Right atrium auricular region (tissue), 2 donors: ENCODE results near the gene CTU2. TPM values are rescaled to one million over a fixed set of nuclear protein-coding genes. Genes with fewer than 3 reads are reported as not detected.

Experiments used
- DNase-seq: peaks from one replicate; pipeline ENCODE4 v3.0.0-alpha.2; 2019; ENCODE audit warnings: low spot score
- H3K27ac ChIP-seq, 2 donors: fragments of 200-600 bp; sonication (generic); 1 replicate in 1 of 2; 2 replicates in 1 of 2; pipeline ENCODE4 v1.5.1; 2016 to 2019
- H3K27me3 ChIP-seq, 2 donors: fragments of 200-600 bp; sonication (generic); one replicate each; pipeline versions ENCODE4 v1.5.1 to v1.6.0; 2017 to 2019
- H3K36me3 ChIP-seq: fragments of 200-600 bp; sonication (generic); one replicate; pipeline ENCODE4 v1.5.1; 2016
- H3K4me1 ChIP-seq, 2 donors: fragments of 200-600 bp; sonication (generic); one replicate each; pipeline versions ENCODE4 v1.5.1 to v1.6.0; 2017 to 2019
- H3K4me3 ChIP-seq, 2 donors: fragments of 200-600 bp; sonication (generic); 1 replicate in 1 of 2; 2 replicates in 1 of 2; pipeline ENCODE4 v1.5.1; 2017 to 2019; ENCODE audit warnings: mild to moderate bottlenecking in 1 of 2, moderate library complexity in 1 of 2
- H3K9me3 ChIP-seq, 2 donors: fragments of 200-600 bp; sonication (generic); one replicate each; pipeline ENCODE4 v1.5.1; 2019
- CTCF ChIP-seq, 2 donors: fragments of 200-600 bp; sonication (generic); IDR thresholded peaks; one replicate each; pipeline ENCODE4 v1.5.1; 2019; ENCODE audit warnings: antibody characterized with exemption in 2 of 2
- total RNA-seq, 2 donors: library from RNA; depleted of rRNA; stranded (reverse); fragments of >200 nt; gene quantifications; one replicate each; pipeline ENCODE4 v1.1.0, GENCODE V29; 2016

Gene CTU2
- total RNA-seq, 2 donors from 2014 or later: 7.1 to 8.2 TPM

DNA sequence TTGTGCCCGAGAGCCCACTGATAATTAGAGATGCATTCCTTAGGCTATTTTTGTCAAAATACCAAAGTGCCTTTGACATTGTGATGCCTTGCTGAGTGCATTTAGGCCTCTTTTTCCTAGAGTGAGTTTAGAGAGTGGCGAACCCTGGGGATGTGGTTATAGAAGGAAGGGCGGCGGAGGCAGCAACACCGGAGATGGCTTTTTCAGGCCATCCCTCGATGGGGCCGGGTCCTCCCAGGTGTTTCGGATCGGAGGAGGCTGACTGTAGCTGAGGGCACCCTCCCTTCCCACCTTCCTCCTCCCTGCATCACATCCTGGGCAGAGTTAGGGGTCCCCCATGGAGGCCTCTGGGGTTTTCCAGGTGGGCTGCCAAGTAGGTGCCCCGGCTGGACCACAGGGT lies 13.4 kb upstream of the CTU2 start:
- DNase-seq: no peak
- H3K27ac ChIP-seq: no peak overlapping the region
- H3K27me3 ChIP-seq: no peaks in the 10 kb centered on the region

GRCh38 chr16:88693420-88694177 lies 12.7 kb upstream of the CTU2 start:
- Histone ChIP-seq H3K27me3 (no peaks in the 10 kb centered on the region), H3K4me1 (peaks cover 0 to 2% of the 10 kb centered on the region in 2 donors), H3K4me3 (no peak overlapping the region), H3K9me3 (no peaks in the 10 kb centered on the region), H3K36me3 (peaks cover 27% of the 10 kb centered on the region), H3K27ac (no peak overlapping the region)
- no peak for DNase-seq
- TF ChIP-seq CTCF (IDR thresholded peaks at IDR 0.05): no peak

More for the DNA sequence above, 13.4 kb upstream of the CTU2 start:
- H3K9me3 ChIP-seq: no peaks in the 10 kb centered on the region
- peaks cover 20% of the 10 kb centered on the region for H3K36me3 ChIP-seq
- no peak overlapping the region for H3K4me3 ChIP-seq
- peaks cover 0 to 9% of the 10 kb centered on the region in 2 donors for H3K4me1 ChIP-seq
- no peak for TF ChIP-seq CTCF (IDR thresholded peaks at IDR 0.05)

DNA sequence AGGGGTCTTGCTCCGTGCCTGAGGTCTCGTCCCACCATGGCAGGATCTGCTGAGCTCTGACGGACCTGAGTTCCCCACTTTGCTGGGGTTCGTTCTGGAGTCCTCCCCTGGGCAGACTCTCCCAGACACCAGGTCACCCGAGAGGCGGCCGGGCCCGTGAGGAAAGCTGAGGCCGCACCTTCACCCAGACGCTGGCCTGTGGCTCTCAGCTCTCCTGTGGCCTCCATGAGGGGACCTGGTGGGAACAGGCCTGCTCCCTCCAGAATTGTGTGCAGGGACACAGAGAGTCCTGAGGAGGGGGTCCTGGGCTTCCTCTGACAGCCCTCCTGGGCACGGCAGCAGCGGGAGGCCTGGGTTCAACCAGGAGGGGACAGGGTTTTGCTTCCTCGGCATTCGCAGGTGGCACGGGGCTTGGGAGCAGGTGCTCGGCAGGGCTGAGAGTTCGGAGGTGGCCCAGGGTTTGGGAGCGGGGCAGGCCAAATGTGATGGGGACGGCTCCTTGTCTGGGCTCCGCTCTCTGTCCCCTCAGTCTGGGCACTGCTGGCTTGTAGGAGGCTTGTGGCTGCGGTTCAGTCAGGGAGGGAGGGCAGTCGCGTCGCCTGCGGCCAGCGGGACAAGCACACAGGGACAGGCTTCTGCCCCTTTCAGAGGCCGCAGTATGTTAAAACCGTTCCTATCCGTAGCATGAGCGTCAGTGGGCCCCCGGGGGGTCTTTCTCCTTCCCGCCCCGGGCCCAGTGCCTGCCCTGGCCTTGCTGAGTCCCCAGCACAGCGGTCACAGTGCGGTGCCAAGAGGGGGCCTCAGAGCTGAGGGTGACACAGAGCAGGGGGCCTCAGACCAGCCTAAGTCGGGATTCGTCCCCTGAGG lies 11.8 kb upstream of the CTU2 start:
- TF ChIP-seq CTCF (IDR thresholded peaks at IDR 0.05): no peak
- Histone ChIP-seq H3K4me1 (no peaks in the 10 kb centered on the region), H3K27ac (no peak overlapping the region), H3K27me3 (no peaks in the 10 kb centered on the region), H3K9me3 (no peaks in the 10 kb centered on the region), H3K36me3 (peaks cover 34% of the 10 kb centered on the region), H3K4me3 (no peak overlapping the region)
- DNase-seq: no peak

- no peak for DNase-seq
- no peaks in the 10 kb centered on the region for H3K9me3 ChIP-seq
- no peak overlapping the region for H3K27ac ChIP-seq
These were observed 11.1 kb upstream of the CTU2 start for GRCh38 chr16:88695218-88695617.

GRCh38 chr16:88695753-88696152 lies 10.6 kb upstream of the CTU2 start:
- Histone ChIP-seq H3K27me3 (no peaks in the 10 kb centered on the region), H3K27ac (no peak overlapping the region), H3K9me3 (no peaks in the 10 kb centered on the region), H3K36me3 (peaks cover 42% of the 10 kb centered on the region), H3K4me1 (peaks cover 0 to 8% of the 10 kb centered on the region in 2 donors), H3K4me3 (no peak overlapping the region)
- no peak for TF ChIP-seq CTCF (IDR thresholded peaks at IDR 0.05)
- DNase-seq: no peak

More at GRCh38 chr16:88695218-88695617, 11.1 kb upstream of the CTU2 start:
- no peak for TF ChIP-seq CTCF (IDR thresholded peaks at IDR 0.05)
- H3K27me3 ChIP-seq: no peaks in the 10 kb centered on the region
- H3K36me3 ChIP-seq: peaks cover 41% of the 10 kb centered on the region
- peaks cover 0 to 2% of the 10 kb centered on the region in 2 donors for H3K4me1 ChIP-seq
- no peak overlapping the region for H3K4me3 ChIP-seq
